ENCODE measurements around the gene KMO.

The KMO gene

GRCh38 chr1:241503444-241503843 is 28.7 kb upstream of the KMO start:
- TF ChIP-seq CTCF (IDR thresholded peaks at IDR 0.05; ENCODE audit: low read depth, low read length): no peak
- H3K4me3 ChIP-seq (ENCODE audit: low read depth, low read length): no peak overlapping the region

- H3K4me3 ChIP-seq (ENCODE audit: low read depth, low read length): no peak overlapping the region
- TF ChIP-seq CTCF (IDR thresholded peaks at IDR 0.05; ENCODE audit: low read depth, low read length): no peak
These were observed 24.9 kb upstream of the KMO start for GRCh38 chr1:241507189-241507863.

GRCh38 chr1:241513378-241513777 is 18.8 kb upstream of the KMO start:
- no peak overlapping the region for H3K4me3 ChIP-seq (ENCODE audit: low read depth, low read length)
- TF ChIP-seq CTCF (IDR thresholded peaks at IDR 0.05; ENCODE audit: low read depth, low read length): no peak

GRCh38 chr1:241518476-241519307 is 13.5 kb upstream of the KMO start:
- TF ChIP-seq CTCF (IDR thresholded peaks at IDR 0.05; ENCODE audit: low read depth, low read length): no peak
- peak overlapping the region; percentile 84 for H3K4me3 ChIP-seq (ENCODE audit: low read depth, low read length)

- peak within 1 kb of the TSS; percentile 84 for H3K4me3 ChIP-seq (ENCODE audit: low read depth, low read length)
- TF ChIP-seq CTCF (IDR thresholded peaks at IDR 0.05; ENCODE audit: low read depth, low read length): no peak
These were observed 12.7 kb upstream of the KMO start, which contains the start of gene FH for GRCh38 chr1:241519308-241520079. FH (minus strand) TSS chr1:241519755; CDS start chr1:241519722, 33 bp downstream.

GRCh38 chr1:241520080-241520465 is 12.1 kb upstream of the KMO start:
- peak overlapping the region; percentile 84 for H3K4me3 ChIP-seq (ENCODE audit: low read depth, low read length)
- no peak for TF ChIP-seq CTCF (IDR thresholded peaks at IDR 0.05; ENCODE audit: low read depth, low read length)
